NCI-H146 (cell line): ENCODE data around the gene PYDC1.
"Not testable (repeated sequence)": the region's sequence is repeated elsewhere in the genome, so short reads cannot be mapped to it uniquely, and the experiment has no call there.

Experiments used
- DNase-seq: peaks from one replicate; lab custom pipeline; 2025; lab: John Stamatoyannopoulos, UW

The PYDC1 gene

DNA sequence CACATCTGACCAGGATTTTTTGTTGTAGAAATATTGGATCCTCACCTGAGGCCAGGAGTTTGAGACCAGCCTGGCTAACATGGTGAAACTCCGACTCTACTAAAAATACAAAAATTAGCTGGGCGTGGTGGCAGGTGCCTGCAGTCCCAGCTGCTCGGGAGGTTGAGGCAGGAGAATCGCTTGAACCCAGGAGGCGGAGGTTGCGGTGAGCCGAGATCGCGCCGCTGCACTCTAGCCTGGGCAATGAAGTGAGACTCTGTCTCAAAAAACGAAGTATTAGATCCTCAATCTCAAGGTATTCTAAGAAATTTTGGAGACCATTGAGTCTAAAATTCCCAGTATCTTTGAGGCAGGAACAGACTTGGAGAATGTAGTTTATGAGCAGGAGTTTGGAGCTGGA is 21.1 kb downstream of the PYDC1 start:
- DNase-seq, result not testable (repeated sequence)

DNA sequence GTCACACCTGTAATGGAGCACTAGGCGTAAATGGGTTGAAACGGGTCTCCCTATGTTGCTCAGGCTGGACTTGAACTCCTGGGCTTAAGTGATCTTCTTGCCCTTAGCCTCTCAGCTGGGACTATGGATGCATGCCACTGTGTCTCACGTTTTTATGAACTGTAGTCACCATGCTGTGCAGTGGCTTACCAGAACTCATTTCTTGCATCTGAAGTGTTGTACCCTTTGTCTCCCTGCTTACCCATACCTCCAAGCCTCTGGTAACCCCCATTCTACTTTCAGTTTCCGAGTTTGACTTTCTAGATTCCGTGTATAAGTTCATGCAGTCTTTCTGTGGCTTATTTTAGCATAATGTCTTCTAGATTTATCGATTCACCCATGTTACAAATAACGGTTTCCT is 22.0 kb downstream of the PYDC1 start:
- DNase-seq, result no peak

DNA sequence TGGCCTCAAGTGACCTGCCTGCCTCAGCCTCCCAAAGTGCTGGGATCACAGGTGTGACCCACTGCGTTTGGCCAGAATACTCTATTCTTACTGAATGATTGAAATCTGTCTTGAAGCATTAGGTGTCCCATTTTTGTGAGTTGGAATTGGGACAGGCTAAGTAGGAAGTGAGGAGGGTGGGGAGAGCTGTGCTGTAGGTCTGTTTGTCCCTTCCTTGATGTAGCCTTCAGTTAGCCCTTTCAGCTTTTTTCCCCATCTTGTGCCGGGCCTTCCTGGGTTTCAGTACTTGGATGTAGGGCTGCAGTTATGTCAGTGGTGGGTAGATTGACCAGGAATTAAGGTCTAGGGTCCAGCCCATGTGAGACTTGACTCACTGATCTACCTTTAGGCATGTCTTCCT is 23.1 kb downstream of the PYDC1 start:
- DNase-seq, result no peak

DNA sequence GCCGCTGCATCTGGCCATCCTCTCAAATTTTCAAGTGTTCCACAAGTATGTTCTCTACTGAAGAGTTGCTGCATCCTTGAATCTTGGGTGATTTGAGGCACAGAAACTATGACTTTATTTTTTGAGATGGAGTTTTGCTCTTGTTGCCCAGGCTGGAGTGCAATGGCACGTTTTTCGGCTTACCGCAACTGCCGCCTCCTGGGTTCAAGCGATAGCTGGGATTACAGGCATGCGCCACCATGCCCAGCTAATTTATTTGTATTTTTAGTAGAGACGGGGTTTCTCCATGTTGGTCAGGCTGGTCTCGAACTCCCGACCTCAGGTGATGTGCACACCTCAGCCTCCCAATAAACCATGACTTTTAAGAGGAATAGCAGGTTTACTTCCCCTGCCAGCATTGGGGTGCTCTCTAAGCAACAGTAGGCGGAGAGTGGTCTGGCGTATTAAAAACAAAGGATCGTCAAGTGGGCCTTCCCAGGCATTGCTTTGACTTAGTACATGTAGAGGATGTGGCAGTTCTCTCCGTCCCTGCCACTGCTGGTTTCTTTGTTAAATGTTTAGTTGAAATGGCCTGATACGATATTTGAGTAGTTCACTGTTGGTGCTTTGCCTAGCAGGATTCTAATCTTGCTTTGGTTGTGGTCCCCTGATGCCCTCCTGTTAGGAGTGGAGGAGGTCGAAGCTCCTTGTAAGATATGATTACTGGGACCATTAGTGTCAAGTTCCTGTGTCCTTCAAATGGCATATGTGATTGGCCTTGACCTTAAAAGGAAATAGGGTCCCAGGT is 23.9 kb downstream of the PYDC1 start:
- DNase-seq, result no peak

DNA sequence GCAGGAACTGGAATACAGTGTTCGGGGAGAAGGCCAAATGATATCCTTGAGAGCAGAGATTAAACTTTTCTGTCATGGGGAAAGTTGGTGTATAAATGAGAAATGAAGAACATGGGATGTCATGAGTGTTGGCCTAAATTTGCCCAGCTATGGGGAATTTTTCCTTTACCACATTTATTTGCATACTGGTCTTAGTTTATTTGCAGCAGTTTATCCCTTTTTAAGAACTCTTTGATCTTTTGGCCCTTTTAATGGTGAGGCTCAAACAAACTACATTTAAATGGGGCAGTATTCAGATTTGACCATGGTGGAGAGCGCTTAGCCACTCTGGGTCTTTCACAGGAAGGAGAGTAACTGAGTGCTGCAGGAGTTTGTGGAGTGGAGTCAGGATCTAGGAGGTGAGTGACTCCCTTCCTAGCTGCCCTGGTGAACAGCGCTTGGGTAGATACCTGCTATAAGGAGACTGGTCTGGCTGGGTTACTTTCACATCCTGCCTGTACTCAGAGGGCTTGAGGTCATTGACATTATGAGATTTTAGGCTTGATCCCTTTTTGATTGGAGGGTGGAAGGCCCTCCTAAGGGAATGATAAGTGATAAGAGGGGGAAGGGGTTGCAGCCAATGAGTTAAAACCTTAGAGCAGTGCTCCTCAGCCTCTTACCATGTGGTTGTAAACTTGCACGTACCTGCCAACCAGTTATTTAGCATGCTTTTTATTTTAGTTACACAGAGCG is 25.1 kb downstream of the PYDC1 start:
- DNase-seq, result no peak

DNA sequence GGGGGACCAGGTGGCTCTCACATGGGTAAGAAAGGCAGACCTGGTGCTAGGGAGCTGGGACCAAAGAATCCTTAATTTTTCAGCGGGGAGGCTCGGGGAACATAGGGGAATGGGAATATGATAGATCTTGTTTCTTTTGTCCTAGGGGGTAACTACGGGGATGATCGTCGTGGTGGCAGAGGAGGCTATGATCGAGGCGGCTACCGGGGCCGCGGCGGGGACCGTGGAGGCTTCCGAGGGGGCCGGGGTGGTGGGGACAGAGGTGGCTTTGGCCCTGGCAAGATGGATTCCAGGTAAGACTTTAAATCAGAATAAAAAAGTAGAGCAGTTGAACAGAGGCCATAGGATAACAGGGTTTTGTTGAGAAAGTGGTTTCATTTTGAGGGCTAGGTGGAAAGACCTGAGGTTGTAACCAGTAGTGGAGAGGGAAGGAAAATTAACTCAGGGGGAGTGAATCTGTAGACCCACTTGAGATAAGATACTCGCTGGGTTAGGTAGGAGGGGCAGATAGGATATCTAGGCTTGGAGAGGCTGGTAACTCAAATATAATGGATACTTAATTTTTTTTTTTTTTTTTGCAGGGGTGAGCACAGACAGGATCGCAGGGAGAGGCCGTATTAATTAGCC is 26.0 kb downstream of the PYDC1 start:
- no peak for DNase-seq

DNA sequence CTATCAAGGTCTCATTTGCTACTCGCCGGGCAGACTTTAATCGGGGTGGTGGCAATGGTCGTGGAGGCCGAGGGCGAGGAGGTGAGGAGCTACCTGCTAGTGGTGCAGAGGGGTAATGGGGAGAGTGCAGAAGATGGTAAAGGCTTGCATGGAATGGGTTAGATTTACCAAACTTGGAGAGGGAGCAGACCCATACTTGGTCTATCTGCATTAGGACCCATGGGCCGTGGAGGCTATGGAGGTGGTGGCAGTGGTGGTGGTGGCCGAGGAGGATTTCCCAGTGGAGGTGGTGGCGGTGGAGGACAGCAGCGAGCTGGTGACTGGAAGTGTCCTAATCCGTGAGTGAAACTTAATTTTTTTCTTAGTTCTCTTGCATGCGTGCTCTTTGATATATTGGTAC is 26.9 kb downstream of the PYDC1 start:
- DNase-seq, result no peak

DNA sequence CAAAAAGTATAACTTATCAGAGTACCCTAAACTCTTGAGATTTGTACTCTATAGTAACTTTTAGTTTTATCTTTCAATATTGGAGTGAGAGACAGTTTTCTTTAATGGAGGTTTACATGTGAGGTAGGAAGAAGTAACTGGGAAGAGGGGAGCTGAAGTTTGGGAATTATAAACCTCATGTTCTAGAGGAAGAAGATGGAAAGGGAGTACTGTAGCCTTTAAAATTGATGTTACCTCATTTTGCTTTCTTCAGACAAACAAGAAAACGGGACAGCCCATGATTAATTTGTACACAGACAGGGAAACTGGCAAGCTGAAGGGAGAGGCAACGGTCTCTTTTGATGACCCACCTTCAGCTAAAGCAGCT is 27.5 kb downstream of the PYDC1 start:
- DNase-seq, result no peak

DNA sequence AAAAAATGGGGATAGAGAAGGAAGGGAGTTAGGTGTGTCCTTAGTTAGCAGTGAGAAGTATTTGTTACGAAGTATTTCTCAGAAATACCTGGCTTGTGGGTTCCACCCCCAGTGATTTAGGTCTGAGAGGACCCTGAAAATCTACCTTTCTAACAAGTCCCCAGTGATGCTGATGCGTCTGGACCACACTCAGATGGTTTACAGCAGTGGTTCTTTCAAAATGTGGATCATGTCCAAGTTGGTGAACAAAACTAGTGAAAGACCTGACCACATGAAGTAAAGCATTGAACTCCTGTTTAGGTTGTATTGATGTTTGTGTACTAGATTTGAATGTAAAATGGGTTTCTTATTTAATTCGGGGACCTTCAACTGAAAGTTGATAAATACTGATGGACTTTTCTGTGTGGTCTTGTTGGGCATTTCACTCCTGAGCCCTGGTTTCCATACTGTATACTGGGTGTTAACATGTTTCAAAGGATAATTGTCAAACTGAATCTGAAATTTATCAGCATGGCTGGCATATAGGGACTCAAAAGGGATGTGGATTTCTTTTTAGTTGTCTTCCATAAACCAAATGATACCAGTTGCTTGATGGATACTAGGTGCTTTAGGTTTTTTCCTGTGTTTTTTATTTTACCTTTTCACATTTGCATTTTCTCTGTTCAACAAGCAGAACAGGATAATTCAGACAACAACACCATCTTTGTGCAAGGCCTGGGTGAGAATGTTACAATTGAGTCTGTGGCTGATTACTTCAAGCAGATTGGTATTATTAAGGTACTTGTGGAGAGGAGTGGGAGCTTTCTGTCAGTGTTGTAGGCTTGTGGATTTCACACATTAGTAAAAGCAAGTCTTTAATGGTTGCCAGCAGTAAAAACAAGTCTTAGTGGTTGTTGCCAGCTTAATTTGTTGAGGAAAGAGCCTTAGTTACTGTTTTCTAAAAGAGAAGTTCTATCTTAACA is 28.2 kb downstream of the PYDC1 start:
- DNase-seq, result no peak

DNA sequence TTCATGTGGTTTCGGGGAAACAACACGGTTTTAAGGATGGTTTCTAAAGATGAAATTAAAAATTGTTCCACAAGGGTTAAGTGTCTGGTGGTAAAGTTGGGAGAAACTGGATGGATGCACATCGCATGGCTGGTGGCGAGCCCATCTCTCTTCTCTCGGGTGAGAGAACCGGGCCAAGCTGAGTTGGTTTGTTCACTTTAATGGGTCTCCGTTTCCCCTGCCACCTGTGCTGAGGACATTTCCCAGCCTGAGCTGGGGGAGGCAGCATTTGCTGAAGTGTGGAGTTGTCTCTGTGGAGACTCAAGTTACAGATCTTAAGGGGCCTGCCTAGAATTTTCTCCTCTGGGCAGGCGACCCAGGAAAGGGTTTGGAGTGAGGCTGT is 29.1 kb downstream of the PYDC1 start:
- DNase-seq, result no peak

DNA sequence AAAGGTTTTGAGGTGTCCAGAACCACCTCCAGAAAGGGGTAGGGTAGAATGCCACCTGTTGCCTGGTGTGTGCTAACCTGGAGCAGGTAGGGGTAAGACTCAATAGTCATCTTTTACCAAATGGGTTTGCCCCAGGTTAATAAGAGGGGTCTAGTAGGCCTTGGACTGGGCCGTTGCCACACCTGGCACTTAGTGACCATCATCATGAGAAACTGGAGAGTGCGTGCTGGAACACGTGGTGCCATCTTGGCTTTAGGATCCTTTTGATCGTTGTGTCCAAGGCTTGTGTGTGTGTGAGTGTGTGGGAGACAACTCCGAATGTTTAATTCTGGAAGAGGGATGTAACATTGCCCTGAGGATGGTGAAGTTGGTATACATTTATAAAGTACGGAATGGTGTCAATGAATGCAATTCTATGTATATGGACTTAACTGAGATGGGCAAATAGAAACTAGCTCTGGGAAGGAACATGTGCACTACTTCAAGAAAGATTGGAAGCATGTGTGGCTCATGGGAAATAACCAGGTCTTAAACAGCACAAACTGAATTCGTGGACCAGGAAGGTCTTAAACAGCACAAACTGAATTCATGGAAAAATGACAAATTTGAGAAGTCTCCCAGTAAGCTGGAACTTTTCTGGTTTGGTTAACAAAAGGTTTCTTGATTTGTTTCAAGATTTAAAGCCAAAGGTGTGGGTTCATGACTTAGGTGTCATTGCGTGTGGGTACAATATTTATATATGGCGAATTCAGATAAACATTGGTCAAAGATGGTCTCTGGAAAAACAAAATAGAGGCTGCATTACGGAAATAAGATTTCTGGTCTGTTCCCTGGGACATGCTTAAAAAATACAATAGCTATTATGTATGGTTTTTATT is 29.8 kb downstream of the PYDC1 start:
- DNase-seq, result no peak

DNA sequence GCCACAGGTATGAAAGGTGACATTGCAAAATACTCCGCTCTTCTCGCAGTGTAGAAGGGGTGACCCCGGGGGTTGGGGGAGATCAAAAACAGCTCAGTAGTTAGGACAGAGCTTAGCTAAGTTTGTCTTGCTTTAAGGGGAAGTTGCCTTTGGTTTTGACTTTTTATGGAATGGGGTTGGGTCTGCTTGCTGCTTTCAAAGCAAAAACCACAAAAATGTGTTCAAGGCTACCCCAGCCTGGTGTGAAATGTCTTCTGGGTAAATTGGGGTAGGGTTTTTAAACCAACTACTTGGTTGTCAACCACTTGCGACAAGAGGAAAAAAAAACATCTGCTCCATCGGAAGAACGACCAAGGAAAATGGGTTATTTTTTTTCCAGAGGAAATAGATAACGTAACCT is 30.8 kb downstream of the PYDC1 start:
- no peak for DNase-seq

DNA sequence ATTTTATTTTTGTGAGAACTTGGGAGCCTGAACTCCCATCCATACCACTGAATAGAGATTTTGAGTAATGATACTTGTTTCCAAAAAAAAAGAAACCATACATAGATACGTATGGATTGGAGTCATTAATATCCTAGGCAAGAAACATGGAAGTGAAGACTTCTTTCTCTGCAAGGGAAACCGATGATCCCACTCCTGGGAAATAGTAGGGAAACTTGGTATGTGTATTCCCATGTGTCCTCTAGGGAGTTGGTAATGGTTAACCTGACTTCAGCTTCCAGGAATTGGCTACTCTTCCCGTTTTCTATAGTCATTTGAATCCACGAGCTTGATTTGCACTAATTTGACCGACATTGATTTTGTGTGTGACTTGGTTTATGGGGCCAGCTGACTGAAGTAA is 31.6 kb downstream of the PYDC1 start:
- no peak for DNase-seq

DNA sequence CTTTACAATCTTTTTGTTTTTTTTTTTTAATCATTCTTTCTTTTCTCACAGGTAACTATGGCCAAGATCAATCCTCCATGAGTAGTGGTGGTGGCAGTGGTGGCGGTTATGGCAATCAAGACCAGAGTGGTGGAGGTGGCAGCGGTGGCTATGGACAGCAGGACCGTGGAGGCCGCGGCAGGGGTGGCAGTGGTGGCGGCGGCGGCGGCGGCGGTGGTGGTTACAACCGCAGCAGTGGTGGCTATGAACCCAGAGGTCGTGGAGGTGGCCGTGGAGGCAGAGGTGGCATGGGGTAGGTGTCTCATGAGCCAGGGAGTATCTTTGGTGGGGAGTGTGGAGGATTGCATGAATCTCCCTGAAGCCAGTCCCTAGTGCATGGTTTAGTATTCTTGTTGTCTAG is 32.0 kb downstream of the PYDC1 start:
- DNase-seq, result no peak

DNA sequence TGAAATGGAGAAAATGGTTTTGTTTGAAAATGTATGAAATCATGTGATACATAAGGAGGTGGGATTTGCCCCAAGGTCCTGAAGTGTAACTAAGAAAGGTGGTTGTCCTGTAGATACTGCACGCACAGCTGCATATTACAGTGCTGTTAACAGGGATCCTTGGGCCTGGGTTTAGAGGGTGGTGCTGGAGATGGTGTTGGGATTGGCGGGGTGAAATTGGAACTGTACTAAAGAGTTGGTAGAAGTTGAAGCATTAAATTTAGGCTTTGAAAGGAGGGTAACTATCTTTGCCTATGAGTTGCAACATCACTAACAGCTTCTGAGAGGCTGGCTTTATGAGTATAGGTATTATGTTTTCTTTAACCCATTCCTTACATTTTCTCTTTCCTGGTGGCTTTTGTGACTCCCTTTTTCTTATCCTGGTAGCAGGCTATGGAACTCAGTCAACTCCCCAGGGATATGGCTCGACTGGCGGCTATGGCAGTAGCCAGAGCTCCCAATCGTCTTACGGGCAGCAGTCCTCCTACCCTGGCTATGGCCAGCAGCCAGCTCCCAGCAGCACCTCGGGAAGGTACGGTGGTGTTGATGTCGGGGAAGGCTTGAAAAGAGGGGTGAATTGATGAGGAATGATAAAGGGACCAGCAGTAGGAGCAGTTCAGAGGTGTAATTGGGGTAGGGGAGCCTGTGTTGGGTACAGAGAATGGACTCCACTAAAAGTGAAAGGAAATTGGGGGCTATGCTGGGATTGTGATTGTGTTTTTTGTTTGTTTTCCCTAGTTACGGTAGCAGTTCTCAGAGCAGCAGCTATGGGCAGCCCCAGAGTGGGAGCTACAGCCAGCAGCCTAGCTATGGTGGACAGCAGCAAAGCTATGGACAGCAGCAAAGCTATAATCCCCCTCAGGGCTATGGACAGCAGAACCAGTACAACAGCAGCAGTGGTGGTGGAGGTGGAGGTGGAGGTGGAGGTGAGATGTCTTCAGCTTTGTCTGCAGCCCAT is 33.2 kb downstream of the PYDC1 start:
- no peak for DNase-seq

DNA sequence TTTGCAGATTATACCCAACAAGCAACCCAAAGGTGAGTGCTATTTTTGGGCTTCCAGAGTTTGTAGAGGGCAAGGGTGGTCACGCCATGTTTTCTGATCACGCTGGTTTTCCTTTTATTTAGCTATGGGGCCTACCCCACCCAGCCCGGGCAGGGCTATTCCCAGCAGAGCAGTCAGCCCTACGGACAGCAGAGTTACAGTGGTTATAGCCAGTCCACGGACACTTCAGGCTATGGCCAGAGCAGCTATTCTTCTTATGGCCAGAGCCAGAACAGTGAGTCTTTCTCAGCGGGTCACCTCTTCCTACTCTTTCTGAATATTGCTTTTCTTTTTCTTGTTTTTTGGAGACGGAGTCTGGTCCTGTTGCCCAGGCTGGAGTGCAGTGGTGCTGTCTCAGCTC is 34.5 kb downstream of the PYDC1 start:
- no peak for DNase-seq

DNA sequence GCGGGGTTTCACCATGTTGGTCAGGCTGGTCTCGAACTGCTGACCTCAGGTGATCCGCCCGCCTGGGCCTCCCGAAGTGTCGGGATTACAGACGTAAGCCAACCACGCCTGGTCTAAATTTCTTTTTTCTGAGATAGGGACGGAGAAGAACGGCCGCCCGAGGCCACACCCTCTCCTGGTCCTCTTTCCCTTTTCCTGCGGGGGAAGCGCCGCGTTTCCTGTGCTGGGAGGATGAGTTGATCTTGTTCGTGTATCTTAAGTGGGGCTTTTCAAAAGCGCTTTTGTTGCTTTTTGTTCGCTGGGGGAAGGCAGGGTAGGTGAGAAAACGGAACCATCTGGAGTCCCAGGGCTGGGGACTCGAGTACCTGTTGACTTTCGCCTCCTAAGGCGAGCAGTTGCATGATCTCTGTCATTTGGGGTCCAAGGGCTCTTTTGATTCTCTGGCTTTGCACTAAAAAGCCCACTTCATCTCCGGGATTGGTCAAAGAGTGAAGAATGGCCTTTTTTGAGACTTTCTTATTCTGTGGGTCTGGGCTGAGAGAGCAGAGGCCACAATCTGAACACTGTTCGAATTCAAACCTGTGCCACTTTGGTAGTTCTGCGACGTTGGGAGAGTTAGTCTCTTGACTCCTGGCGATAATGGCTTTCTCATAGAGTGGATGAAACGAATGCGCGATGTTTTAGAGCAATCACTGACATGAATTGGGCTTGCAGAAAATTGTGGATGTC is 35.7 kb downstream of the PYDC1 start:
- peak; percentile 42 for DNase-seq

DNA sequence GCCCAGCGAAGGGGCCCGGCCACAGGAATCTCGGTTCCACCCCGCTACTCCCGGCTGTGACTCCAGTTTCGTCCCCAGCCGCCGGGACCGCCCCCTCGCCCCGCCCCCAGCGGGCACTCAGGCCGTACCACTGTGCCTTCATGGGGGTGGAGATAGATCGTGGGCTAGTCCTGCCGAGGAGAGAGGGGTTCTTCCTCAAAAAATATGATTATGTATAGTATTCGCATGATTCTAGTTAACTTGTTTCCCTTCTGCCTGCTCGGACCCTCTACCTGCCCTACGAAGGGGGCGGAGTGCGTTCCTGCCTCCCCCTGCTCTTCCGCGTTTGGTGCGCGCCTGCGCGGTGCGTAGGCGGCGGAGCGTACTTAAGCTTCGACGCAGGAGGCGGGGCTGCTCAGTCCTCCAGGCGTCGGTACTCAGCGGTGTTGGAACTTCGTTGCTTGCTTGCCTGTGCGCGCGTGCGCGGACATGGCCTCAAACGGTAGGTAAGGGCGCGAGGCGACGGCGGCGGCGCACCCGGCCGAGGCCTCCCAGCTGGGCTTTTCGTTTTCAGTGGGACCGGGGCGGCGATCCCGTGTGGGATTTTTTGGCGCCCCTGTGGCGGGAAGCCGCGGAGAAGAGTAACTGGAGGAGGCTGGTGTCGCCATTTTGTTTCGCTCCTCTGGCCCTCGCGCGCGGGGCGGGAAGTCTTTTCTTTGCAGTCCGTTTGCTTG is 37.0 kb downstream of the PYDC1 start, which contains the start of gene FUS:
Gene FUS (plus strand): TSS at position 393 of the 713 bp plus-strand sequence. CDS start 76 bp downstream, at position 469.
- peak; percentile 93 for DNase-seq
